DMS114 treated with DMSO at 0.1 percent for 48 hours (cell line): Measurements from ENCODE around the gene SNRK.

Experiments
- DNase-seq: peaks from one replicate; lab custom pipeline; 2025; ENCODE audit not compliant: unreplicated experiment; lab: John Stamatoyannopoulos, UW

Gene SNRK

DNA sequence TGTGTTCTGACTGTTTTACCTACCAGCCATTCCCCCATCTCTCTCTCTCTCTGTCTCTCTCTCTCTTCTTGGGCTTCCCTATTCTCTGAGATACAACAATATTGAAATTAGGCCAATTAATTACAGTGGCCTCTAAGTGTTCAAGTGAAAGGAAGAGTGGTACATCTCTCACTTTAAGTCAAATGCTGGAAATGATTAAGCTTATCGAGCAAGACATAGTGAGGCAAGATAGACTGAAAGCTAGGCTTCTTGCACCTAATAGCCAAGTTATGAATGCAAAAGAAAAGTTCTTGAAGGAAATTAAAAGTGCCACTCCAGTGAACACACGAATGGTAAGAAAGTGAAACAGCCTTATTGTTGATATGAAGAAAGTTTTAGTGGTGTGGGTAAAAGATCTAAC is 21.3 kb downstream of the SNRK start:
- no peak for DNase-seq

- DNase-seq = no peak
Observed at GRCh38 chr3:43309372-43310305, 23.3 kb downstream of the SNRK start.

DNA sequence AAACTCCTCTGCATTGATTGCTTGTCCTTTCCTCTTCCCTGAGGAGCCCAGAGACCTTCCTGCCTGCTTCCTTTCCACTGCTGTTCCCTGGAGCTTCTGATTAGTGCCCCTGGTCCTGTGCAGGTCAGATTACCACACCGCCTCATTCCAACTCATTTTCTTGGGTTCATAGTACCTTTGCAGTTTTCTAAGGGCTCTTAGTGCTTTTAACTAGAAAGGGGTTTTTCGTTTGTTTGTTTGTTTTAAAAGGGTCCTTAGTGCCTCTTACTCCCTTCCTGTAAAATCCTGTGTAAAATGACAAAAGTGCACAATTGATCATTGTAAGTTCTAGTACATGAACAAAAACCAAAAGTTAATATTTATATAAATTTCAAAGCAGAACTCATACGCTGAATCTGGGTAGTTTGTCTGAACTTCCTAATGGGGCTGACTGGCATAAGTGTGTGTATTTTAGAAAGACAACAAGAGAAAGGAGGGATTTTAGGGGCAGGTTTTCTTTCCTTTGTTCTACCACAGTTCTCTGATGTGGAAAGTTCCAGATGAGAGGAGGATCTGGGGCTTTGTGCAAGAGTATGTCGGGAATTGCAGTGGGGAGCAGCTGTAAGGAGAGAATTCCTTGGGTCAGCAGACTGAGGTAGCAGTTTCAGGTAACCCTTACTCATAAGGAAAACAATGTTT is 30.6 kb downstream of the SNRK start:
- DNase-seq = no peak

DNA sequence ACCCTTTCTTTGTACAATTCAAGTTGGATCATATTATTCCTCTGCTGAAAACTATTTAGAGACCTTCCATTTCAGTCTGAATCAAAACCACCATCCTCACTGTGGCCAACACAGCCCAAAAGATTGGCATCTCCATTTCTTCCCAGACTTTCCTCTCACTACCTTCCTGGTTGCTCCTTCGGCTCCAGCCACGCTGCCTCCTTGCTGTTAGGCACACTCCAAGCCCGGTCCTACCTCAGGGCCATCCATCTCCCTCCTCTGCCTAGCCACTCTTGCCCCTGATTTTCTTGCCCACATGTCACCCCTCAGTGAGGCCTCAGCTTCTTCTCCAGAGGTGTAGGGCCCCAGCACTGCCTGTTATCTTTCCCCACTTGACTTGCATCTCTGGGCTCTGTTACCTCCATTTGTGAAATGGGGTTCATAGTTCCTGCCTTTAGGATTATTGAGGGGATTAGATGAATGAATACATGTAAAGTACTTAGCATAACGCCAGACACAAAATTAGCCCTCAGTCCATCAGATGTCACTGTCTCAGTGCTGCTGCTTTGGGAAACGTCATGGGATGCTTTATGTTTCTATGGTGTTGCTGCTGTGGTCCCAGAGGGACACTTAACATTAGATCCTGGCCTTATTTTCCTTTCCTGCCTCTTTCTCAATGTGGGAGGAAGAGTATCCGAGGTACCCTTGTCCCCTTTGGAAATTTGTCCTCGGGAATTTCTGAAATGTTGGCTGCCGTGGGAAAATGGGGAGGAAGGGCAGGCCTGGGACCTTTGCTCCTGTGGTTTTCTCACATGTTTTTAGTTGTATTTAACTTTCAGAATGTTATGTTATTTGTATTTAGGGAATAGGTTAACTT is 31.3 kb downstream of the SNRK start:
- no peak for DNase-seq

DNA sequence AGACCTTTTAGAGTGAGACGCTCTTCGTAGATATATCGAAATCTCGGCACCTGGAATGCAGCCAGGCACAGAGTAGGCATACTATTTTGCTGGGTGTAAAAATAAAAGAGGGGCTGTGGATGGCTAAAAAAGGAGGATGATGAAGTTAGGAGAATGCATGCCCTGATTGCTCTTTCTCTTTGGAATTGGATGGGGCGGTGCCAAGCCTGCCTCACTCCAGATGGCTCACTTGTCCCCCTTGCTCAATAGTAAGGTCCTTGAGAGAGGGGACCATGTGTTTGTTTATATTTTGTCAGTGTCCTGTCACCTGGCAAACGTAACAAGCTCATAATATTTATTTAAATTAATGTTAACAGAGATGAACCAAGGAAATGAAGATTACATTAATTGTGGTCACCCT is 33.0 kb downstream of the SNRK start:
- DNase-seq = no peak

DNA sequence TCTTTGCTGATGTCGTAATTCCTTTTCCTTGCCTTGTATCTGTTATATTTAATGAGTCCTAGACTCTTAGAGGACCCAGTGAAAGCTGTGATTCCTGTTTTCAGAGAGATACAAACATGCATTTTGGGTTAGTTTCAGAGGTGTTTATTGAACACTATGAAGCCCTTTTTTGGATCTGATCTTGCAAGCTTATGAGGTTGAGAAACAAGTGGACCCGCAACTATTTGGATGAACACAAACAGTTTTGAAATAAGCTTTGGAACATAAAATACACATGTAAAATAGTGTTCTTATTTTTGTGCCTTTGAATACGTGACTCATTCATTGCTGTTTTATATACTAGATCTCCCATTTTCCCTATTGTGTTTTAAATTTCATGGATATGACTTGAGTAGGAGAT is 33.5 kb downstream of the SNRK start:
- no peak for DNase-seq

DNA sequence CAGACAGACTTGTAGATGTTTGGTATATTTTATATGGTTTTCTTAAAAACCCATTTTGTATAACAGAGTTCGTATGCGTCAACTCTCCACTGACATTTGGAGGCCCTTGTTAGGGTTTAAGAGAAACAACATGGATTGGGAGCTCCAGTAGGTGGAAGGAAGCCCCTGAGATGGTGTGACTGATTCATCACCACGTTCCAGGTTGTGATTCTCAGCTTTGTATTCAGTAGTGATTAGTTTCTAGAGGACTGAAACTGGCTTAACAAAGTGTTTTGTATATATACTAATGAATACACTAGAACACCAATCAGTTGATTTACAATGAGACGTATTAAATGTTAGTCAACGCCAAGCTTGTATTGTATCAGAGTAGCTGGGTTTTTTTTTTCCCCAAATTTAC is 33.9 kb downstream of the SNRK start:
- DNase-seq = no peak

- no peak for DNase-seq
Observed at GRCh38 chr3:43323541-43323940, 37.2 kb downstream of the SNRK start.

- DNase-seq = no peak
Observed at GRCh38 chr3:43326891-43327581, 40.7 kb downstream of the SNRK start.

GRCh38 chr3:43327582-43327979 is 41.2 kb downstream of the SNRK start:
- DNase-seq = no peak

- no peak for DNase-seq
Observed at GRCh38 chr3:43328653-43329052, 42.3 kb downstream of the SNRK start.

GRCh38 chr3:43330981-43331380 is 44.6 kb downstream of the SNRK start:
- DNase-seq = no peak

GRCh38 chr3:43331381-43331780 is 45.0 kb downstream of the SNRK start:
- no peak for DNase-seq

DNA sequence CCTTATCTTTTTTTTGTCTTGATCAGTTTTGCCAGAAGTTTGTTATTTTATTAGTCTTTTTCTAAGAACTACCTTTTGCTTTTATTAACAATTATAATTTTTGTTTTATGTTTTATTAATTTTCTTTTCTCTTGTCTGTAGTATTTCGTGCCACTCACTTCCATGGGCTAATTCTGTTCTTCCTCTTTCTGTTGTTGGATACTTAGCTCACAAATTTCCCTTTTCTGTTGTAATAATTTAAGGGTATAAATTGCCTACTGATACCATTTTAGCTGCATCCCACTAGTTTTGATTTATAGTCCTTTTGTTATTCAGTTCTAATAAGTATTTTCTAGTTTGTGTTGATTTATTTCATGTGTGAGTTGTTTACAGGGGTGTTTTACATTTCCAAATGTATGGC is 48.6 kb downstream of the SNRK start:
- no peak for DNase-seq

DNA sequence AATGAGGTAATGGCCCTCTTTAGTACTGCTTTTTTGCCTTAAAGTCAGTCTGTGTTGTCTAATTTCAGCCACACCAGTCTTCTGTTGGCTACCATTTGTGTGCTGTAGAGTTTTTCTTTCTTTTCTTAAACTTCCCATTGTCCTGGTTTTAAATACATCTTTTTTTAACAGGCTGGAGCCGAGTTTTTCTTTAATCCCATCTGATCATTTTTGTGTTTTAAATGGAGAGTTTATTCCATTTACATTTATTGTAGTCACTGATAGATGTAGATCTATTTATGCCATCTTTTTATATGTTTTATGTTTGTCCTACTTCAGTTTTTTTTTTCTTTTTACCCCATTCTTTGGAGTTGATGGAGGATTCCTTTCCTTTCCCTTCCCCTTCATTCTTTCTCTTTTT is 49.5 kb downstream of the SNRK start:
- DNase-seq = no peak

DNA sequence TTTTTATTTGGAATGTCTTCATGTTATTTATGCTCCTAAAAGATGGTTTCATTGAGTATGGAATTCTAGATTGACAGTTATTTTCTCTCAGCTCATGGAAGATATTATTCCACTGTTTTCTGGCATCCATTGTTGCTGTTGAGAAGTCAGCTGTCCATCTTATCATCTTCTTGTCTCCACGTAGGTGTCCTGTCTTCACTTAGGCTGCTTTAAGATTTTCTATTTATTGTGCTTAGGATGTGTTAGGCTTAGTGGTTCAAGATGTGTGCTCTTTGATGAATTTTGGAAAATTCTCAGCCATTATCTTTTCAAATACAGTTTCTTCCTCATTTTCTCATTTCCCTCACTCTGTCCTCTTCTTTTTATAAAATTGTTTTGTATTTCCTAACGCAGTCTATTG is 52.0 kb downstream of the SNRK start:
- no peak for DNase-seq

GRCh38 chr3:43340403-43340802 is 54.1 kb downstream of the SNRK start:
- DNase-seq = no peak

DNA sequence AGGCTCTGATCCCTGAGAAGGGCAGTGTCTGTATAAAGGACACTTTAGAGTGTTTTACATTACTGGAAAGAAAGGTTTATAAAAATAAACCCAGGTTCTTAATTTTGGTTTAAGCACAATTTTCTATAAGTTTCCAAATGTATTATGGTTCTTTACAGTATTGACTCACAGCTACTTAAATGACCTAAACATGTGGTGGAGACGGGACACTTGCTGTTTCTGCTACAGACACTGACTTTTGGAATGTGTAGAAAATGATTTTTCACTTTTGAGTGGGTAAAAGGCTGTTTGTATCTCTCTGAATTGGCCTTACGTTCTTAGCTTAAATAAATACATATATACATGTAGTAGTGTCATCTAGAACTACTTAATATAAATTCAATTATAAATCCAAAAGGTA is 55.4 kb downstream of the SNRK start:
- no peak for DNase-seq

- DNase-seq = no peak
Observed at GRCh38 chr3:43343185-43343584, 56.8 kb downstream of the SNRK start.

GRCh38 chr3:43343815-43344214 is 57.5 kb downstream of the SNRK start:
- no peak for DNase-seq

GRCh38 chr3:43344520-43344919 is 58.2 kb downstream of the SNRK start:
- DNase-seq = no peak
